SK-MEL-5 (cell line): ENCODE data around the gene EHBP1. TPM values are rescaled to one million over a fixed set of nuclear protein-coding genes. Genes with fewer than 3 reads are reported as not detected.
A peak's percentile ranks its signal among the peaks of the same experiment; 100 is the strongest.

Experiments used
- DNase-seq: peaks from one replicate; pipeline ENCODE4 v3.0.0-alpha.2; 2016; ENCODE audit warnings: low read depth, low spot score
- in situ Hi-C: cut with HindIII; loops from 2 replicates; pipeline ENCODE4 v1.10.0; 2016; ENCODE audit warnings: low sequenced_read_pairs, high pct_unique_total_duplicates, low pct_unique_long_range_greater_than_20kb
- total RNA-seq: library from RNA; depleted of rRNA; stranded (reverse); fragments of >200 nt; shearing (Covaris generic); gene quantifications from 2 replicates; pipeline ENCODE4 v1.2.3, GENCODE V29; 2014

Gene EHBP1
- total RNA-seq, 1 experiment from 2014 or later = 49.0 TPM

- DNase-seq = peak; percentile 83
- in situ Hi-C loops = no loop called here
Observed at GRCh38 chr2:62724886-62725711, 19.6 kb downstream of the EHBP1 start.

GRCh38 chr2:62725712-62726055 lies 20.2 kb downstream of the EHBP1 start:
- no peak for DNase-seq
- in situ Hi-C loops = no loop called here

- no peak for DNase-seq
- in situ Hi-C loops = no loop called here
Observed at GRCh38 chr2:62727259-62727867, 21.9 kb downstream of the EHBP1 start.

- no peak for DNase-seq
Observed at GRCh38 chr2:62727876-62728566, 22.5 kb downstream of the EHBP1 start.

GRCh38 chr2:62731275-62731674 lies 25.8 kb downstream of the EHBP1 start:
- in situ Hi-C loops = no loop called here
- no peak for DNase-seq

More at GRCh38 chr2:62727876-62728566, 22.5 kb downstream of the EHBP1 start:
- in situ Hi-C loops = no loop called here

GRCh38 chr2:62732262-62732777 lies 26.8 kb downstream of the EHBP1 start:
- DNase-seq = no peak
- in situ Hi-C loops = no loop called here

- in situ Hi-C loops = no loop called here
- no peak for DNase-seq
Observed at GRCh38 chr2:62733546-62733945, 28.0 kb downstream of the EHBP1 start.

- in situ Hi-C loops = no loop called here
- DNase-seq = no peak
Observed at GRCh38 chr2:62736899-62737559, 31.5 kb downstream of the EHBP1 start.

GRCh38 chr2:62738981-62739936 lies 33.7 kb downstream of the EHBP1 start:
- DNase-seq = peak; percentile 56

GRCh38 chr2:62740221-62740620 lies 34.7 kb downstream of the EHBP1 start:
- in situ Hi-C loops = no loop called here
- DNase-seq = no peak

More at GRCh38 chr2:62738981-62739936, 33.7 kb downstream of the EHBP1 start:
- in situ Hi-C loops = no loop called here

GRCh38 chr2:62741127-62741526 lies 35.6 kb downstream of the EHBP1 start:
- in situ Hi-C loops = no loop called here

GRCh38 chr2:62741954-62742722 lies 36.6 kb downstream of the EHBP1 start:
- no peak for DNase-seq
- in situ Hi-C loops = no loop called here

More at GRCh38 chr2:62741127-62741526, 35.6 kb downstream of the EHBP1 start:
- no peak for DNase-seq

- in situ Hi-C loops = no loop called here
- no peak for DNase-seq
Observed at GRCh38 chr2:62743506-62743905, 38.0 kb downstream of the EHBP1 start.

- DNase-seq = no peak
- in situ Hi-C loops = no loop called here
Observed at GRCh38 chr2:62744603-62745002, 39.1 kb downstream of the EHBP1 start.

- in situ Hi-C loops = no loop called here
- DNase-seq = no peak
Observed at GRCh38 chr2:62745891-62746481, 40.5 kb downstream of the EHBP1 start.

- DNase-seq = no peak
- in situ Hi-C loops = no loop called here
Observed at GRCh38 chr2:62747169-62747568, 41.7 kb downstream of the EHBP1 start.
